GM23338 (cell line): ENCODE data around the gene SETBP1. TPM values are rescaled to one million over a fixed set of nuclear protein-coding genes. Genes with fewer than 3 reads are reported as not detected.

Experiments used
- ATAC-seq: fragments of 200-7000 bp; cut with Tn5 transposase; 3 replicates; pipeline ENCODE4 v1.9.1; 2020
- DNase-seq: peaks from one replicate; pipeline ENCODE4 v3.0.0-alpha.2; 2015; ENCODE audit warnings: low spot score
- H2AFZ ChIP-seq: fragments of 200-600 bp; sonication (generic); 2 replicates; pipeline ENCODE4 v1.8.0; 2016; ENCODE audit warnings: antibody characterized with exemption, mild to moderate bottlenecking, moderate library complexity
- H3F3A ChIP-seq: fragments of 200-600 bp; sonication (generic); replicated peaks from 2 replicates; pipeline ENCODE4 v1.8.0; 2017; ENCODE audit warnings: antibody characterized with exemption, mixed run types, low read depth
- H3K27ac ChIP-seq: fragments of 200-600 bp; sonication (generic); 2 replicates; pipeline ENCODE4 v1.6.1; 2016; ENCODE audit warnings: low read depth
- H3K27me3 ChIP-seq: fragments of 200-600 bp; sonication (generic); 2 replicates; pipeline ENCODE4 v1.8.0; 2016; ENCODE audit warnings: mild to moderate bottlenecking, mixed run types, moderate library complexity; ENCODE audit not compliant: insufficient read depth
- H3K36me3 ChIP-seq: fragments of 200-600 bp; sonication (generic); 2 replicates; pipeline ENCODE4 v1.8.0; 2016; ENCODE audit warnings: mild to moderate bottlenecking; ENCODE audit not compliant: insufficient read depth
- H3K4me1 ChIP-seq: fragments of 200-600 bp; sonication (generic); 2 replicates; pipeline ENCODE4 v1.8.0; 2016; ENCODE audit warnings: mild to moderate bottlenecking, moderate library complexity; ENCODE audit not compliant: insufficient read depth
- H3K4me2 ChIP-seq: fragments of 200-600 bp; sonication (generic); 2 replicates; pipeline ENCODE4 v1.7.1; 2017; ENCODE audit warnings: mixed run types
- H3K4me3 ChIP-seq: fragments of 200-600 bp; sonication (generic); 2 replicates; pipeline ENCODE4 v1.6.1; 2016; ENCODE audit warnings: mixed run types
- H3K79me2 ChIP-seq: fragments of 200-600 bp; sonication (generic); replicated peaks from 2 replicates; pipeline ENCODE4 v1.8.0; 2017; ENCODE audit warnings: mild to moderate bottlenecking; ENCODE audit not compliant: insufficient read depth
- H3K9me2 ChIP-seq: fragments of 200-600 bp; sonication (generic); 2 replicates; pipeline ENCODE4 v1.8.0; 2017; ENCODE audit not compliant: insufficient read depth
- H4K20me1 ChIP-seq: fragments of 200-600 bp; sonication (generic); replicated peaks from 2 replicates; pipeline ENCODE4 v1.8.0; 2017; ENCODE audit warnings: mild to moderate bottlenecking; ENCODE audit not compliant: insufficient read depth
- H3K27ac Mint-ChIP-seq: 2 replicates; pipeline ENCODE4 v1.8.0; 2020; ENCODE audit warnings: inconsistent platforms, mild to moderate bottlenecking, moderate library complexity, mixed read lengths
- H3K27me3 Mint-ChIP-seq: 3 replicates; pipeline ENCODE4 v1.8.0; 2022; ENCODE audit warnings: low read depth, mild to moderate bottlenecking, moderate library complexity, mixed read lengths, inconsistent platforms; ENCODE audit not compliant: insufficient read depth, poor library complexity
- H3K36me3 Mint-ChIP-seq: 3 replicates; pipeline ENCODE4 v1.8.0; 2021; ENCODE audit warnings: low read depth, mild to moderate bottlenecking, inconsistent platforms, moderate library complexity, mixed read lengths
- H3K4me1 Mint-ChIP-seq: 3 replicates; pipeline ENCODE4 v1.8.0; 2020; ENCODE audit warnings: mild to moderate bottlenecking, inconsistent platforms, mixed read lengths
- H3K4me3 Mint-ChIP-seq: 3 replicates; pipeline ENCODE4 v1.8.0; 2021; ENCODE audit warnings: moderate library complexity, mild to moderate bottlenecking, inconsistent platforms, mixed read lengths
- H3K9me3 Mint-ChIP-seq: 3 replicates; pipeline ENCODE4 v1.8.0; 2020; ENCODE audit warnings: moderate library complexity, mild to moderate bottlenecking, inconsistent platforms, mixed read lengths
- CREB1 ChIP-seq: fragments of 250-450 bp; sonication (Bioruptor Pico); IDR thresholded peaks from 2 replicates; pipeline ENCODE4 v1.5.0; 2020; ENCODE audit warnings: low read depth, mild to moderate bottlenecking, moderate library complexity
- CTCF ChIP-seq, 2 experiments: fragments of 200-600 bp in 1 of 2; sonication (generic) in 1 of 2; conservative IDR thresholded peaks; 2 replicates each; pipeline versions ENCODE4 v1.5.1 to v1.6.1; 2016 to 2017; ENCODE audit warnings: antibody characterized with exemption in 2 of 2, low read depth in 2 of 2, mild to moderate bottlenecking in 2 of 2, moderate library complexity in 1 of 2
- JUNB ChIP-seq: IDR thresholded peaks from one replicate; pipeline ENCODE4 v1.6.1; 2016; ENCODE audit warnings: antibody characterized with exemption; ENCODE audit not compliant: unreplicated experiment
- STAT1 ChIP-seq: IDR thresholded peaks from one replicate; pipeline ENCODE4 v1.6.1; 2016; ENCODE audit warnings: antibody characterized with exemption; ENCODE audit not compliant: unreplicated experiment
- ZNF462 ChIP-seq: fragments of 250-450 bp; sonication (Bioruptor Pico); IDR thresholded peaks from 2 replicates; pipeline ENCODE4 v1.5.0; 2020; ENCODE audit warnings: mild to moderate bottlenecking, moderate library complexity
- polyA plus RNA-seq: library from polyadenylated mRNA; unstranded; fragments of >200 nt; fragmentation: Nextera tagmentation; extraction: Ambion mirVana; gene quantifications from 2 replicates; pipeline ENCODE4 v1.2.1, GENCODE V29; 2016
- total RNA-seq: library from RNA; depleted of rRNA; stranded (reverse); fragments of >200 nt; shearing (Covaris generic); gene quantifications from 2 replicates; pipeline ENCODE4 v1.2.3, GENCODE V29; 2014
- TF ChIP-seq, protein P1 (sequence below): IDR thresholded peaks from 2 replicates; pipeline ENCODE4 v1.6.1; 2016; ENCODE audit warnings: antibody characterized with exemption

The SETBP1 gene
- total and polyA plus RNA-seq, 2 experiments from 2014 or later = 1.6 to 5.5 TPM

DNA sequence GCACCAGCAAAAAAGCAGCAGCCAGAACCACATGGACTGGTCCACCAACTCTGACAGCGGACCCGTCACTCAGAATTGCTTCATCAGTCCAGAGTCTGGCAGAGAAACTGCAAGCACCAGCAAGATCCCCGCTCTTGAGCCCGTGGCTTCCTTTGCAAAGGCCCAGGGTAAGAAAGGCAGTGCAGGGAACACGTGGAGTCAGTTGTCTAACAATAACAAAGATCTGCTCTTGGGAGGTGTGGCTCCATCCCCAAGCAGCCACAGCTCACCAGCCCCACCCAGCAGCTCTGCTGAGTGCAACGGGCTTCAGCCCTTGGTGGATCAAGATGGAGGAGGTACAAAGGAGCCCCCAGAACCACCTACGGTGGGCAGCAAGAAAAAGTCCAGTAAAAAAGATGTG, 269.3 kb downstream of the SETBP1 start:
- Histone ChIP-seq H3K4me3 (no peak overlapping the region), H3K27ac (no peak overlapping the region), H3K9me2 (peaks cover 5% of the 10 kb centered on the region; the same call in 1 of the 2 replicates), H3K36me3 (no peaks in the 10 kb centered on the region), H3K4me2 (no peak overlapping the region), H2AFZ (no peak overlapping the region), H3K4me1 (peaks cover 10% of the 10 kb centered on the region; the same call in 1 of the 2 replicates), H3F3A (no peaks in the 10 kb centered on the region), H3K27me3 (no peaks in the 10 kb centered on the region), H4K20me1 (no peaks in the 10 kb centered on the region), H3K79me2 (no peaks in the 10 kb centered on the region)
- no peaks in the 10 kb centered on the region for H3K9me3 Mint-ChIP-seq
- H3K36me3 Mint-ChIP-seq = peaks cover 20% of the 10 kb centered on the region
- H3K27ac Mint-ChIP-seq = no peak overlapping the region
- no peak overlapping the region for H3K4me3 Mint-ChIP-seq
- H3K4me1 Mint-ChIP-seq = peaks cover 17% of the 10 kb centered on the region
- ATAC-seq (no peak), DNase-seq (no peak)
- no peak for TF ChIP-seq STAT1
- TF ChIP-seq CTCF (conservative IDR thresholded peaks at IDR 0.05; ENCODE audit: low read depth in 2 of 2) = no peak
- no peak for TF ChIP-seq ZNF462
- TF ChIP-seq CREB1 (CRISPR knock-in tag) = no peak
- TF ChIP-seq JUNB = no peak
- TF ChIP-seq, protein P1, sequence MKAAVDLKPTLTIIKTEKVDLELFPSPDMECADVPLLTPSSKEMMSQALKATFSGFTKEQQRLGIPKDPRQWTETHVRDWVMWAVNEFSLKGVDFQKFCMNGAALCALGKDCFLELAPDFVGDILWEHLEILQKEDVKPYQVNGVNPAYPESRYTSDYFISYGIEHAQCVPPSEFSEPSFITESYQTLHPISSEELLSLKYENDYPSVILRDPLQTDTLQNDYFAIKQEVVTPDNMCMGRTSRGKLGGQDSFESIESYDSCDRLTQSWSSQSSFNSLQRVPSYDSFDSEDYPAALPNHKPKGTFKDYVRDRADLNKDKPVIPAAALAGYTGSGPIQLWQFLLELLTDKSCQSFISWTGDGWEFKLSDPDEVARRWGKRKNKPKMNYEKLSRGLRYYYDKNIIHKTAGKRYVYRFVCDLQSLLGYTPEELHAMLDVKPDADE = no peak
- no peaks in the 10 kb centered on the region for H3K27me3 Mint-ChIP-seq
